HG03196 (cell line): ENCODE measurements around the gene ARSJ.
"Not testable (repeated sequence)": the region's sequence is repeated elsewhere in the genome, so short reads cannot be mapped to it uniquely, and the experiment has no call there.

Source experiments
- ATAC-seq: cut with Tn5 transposase; IDR thresholded peaks from one replicate; pipeline ENCODE4 v1.9.1; 2021; ENCODE audit not compliant: unreplicated experiment

Gene ARSJ

GRCh38 chr4:113979148-113979904, at the start of gene ARSJ:
Gene ARSJ, minus strand, starts transcription at chr4:113979647. Its CDS starts 813 bp downstream, at chr4:113978834.
- ATAC-seq: peak; percentile 58

GRCh38 chr4:114028071-114028470, 48.6 kb upstream of the ARSJ start:
- no peak for ATAC-seq

- ATAC-seq: no peak
Measured at GRCh38 chr4:114027596-114027995, 48.1 kb upstream of the ARSJ start.

GRCh38 chr4:114026447-114026846, 47.0 kb upstream of the ARSJ start:
- ATAC-seq: no peak

- ATAC-seq: peak; percentile 84
Measured at GRCh38 chr4:114025176-114025777, 45.8 kb upstream of the ARSJ start.

- ATAC-seq: no peak
Measured at GRCh38 chr4:114021451-114021850, 42.0 kb upstream of the ARSJ start.

GRCh38 chr4:114019969-114020358, 40.5 kb upstream of the ARSJ start:
- no peak for ATAC-seq

- no peak for ATAC-seq
Measured at GRCh38 chr4:114019276-114019968, 40.0 kb upstream of the ARSJ start.

- no peak for ATAC-seq
Measured at GRCh38 chr4:114017120-114017917, 37.9 kb upstream of the ARSJ start.

- ATAC-seq: no peak
Measured at GRCh38 chr4:114015444-114015899, 36.0 kb upstream of the ARSJ start.

- ATAC-seq: not testable (repeated sequence)
Measured at GRCh38 chr4:114013201-114013600, 33.8 kb upstream of the ARSJ start.

GRCh38 chr4:114012749-114013148, 33.3 kb upstream of the ARSJ start:
- ATAC-seq: no peak

- no peak for ATAC-seq
Measured at GRCh38 chr4:114005569-114006442, 26.4 kb upstream of the ARSJ start.

- not testable (repeated sequence) for ATAC-seq
Measured at GRCh38 chr4:114004483-114005226, 25.2 kb upstream of the ARSJ start.

GRCh38 chr4:113998531-113998930, 19.1 kb upstream of the ARSJ start:
- ATAC-seq: no peak

- ATAC-seq: no peak
Measured at GRCh38 chr4:113998079-113998478, 18.6 kb upstream of the ARSJ start.

- ATAC-seq: no peak
Measured at GRCh38 chr4:113997206-113997605, 17.8 kb upstream of the ARSJ start.

GRCh38 chr4:113996599-113997177, 17.2 kb upstream of the ARSJ start:
- no peak for ATAC-seq

- no peak for ATAC-seq
Measured at GRCh38 chr4:113993887-113994286, 14.4 kb upstream of the ARSJ start.
